Neural progenitor cell (in vitro differentiated cells): ENCODE measurements around the gene SFMBT2. TPM values are rescaled to one million over a fixed set of nuclear protein-coding genes. Genes with fewer than 3 reads are reported as not detected.

Experiments used
- DNase-seq: peaks from one replicate; pipeline ENCODE4 v3.0.0-alpha.2; 2016; ENCODE audit warnings: low spot score
- H2AFZ ChIP-seq: fragments of 200-600 bp; sonication (generic); replicated peaks from 2 replicates; pipeline ENCODE4 v1.6.1; 2016; ENCODE audit warnings: antibody characterized with exemption
- H3F3A ChIP-seq: fragments of 200-600 bp; sonication (generic); 2 replicates; pipeline ENCODE4 v1.6.1; 2016; ENCODE audit warnings: antibody characterized with exemption, low read depth
- H3K27ac ChIP-seq: fragments of 200-600 bp; sonication (generic); 2 replicates; pipeline ENCODE4 v1.5.1; 2016; ENCODE audit warnings: mild to moderate bottlenecking
- H3K27me3 ChIP-seq: fragments of 200-600 bp; sonication (generic); 2 replicates; pipeline ENCODE4 v1.6.1; 2016; ENCODE audit warnings: mild to moderate bottlenecking, moderate library complexity
- H3K36me3 ChIP-seq: fragments of 200-600 bp; sonication (generic); 2 replicates; pipeline ENCODE4 v1.5.1; 2016
- H3K4me1 ChIP-seq: fragments of 200-600 bp; sonication (generic); 2 replicates; pipeline ENCODE4 v1.6.1; 2016; ENCODE audit warnings: mixed run types
- H3K4me2 ChIP-seq: fragments of 200-600 bp; sonication (generic); 2 replicates; pipeline ENCODE4 v1.6.1; 2016
- H3K4me3 ChIP-seq: fragments of 200-600 bp; sonication (generic); 2 replicates; pipeline ENCODE4 v1.5.1; 2016
- H3K79me2 ChIP-seq: fragments of 200-600 bp; sonication (generic); 2 replicates; pipeline ENCODE4 v1.6.1; 2016; ENCODE audit warnings: low read depth
- H3K9ac ChIP-seq: fragments of 200-600 bp; sonication (generic); 2 replicates; pipeline ENCODE4 v1.6.1; 2016
- H3K9me3 ChIP-seq: fragments of 200-600 bp; sonication (generic); 2 replicates; pipeline ENCODE4 v1.5.1; 2016; ENCODE audit warnings: low read depth
- H4K20me1 ChIP-seq: fragments of 200-600 bp; sonication (generic); 2 replicates; pipeline ENCODE4 v1.6.1; 2016; ENCODE audit warnings: low read depth
- H3K27ac Mint-ChIP-seq: 3 replicates; pipeline ENCODE4 v1.8.0; 2021; ENCODE audit warnings: mixed read lengths
- H3K27me3 Mint-ChIP-seq: 2 replicates; pipeline ENCODE4 v1.8.0; 2022; ENCODE audit warnings: low read depth, mild to moderate bottlenecking, inconsistent platforms, moderate library complexity, mixed read lengths; ENCODE audit not compliant: insufficient read depth
- H3K36me3 Mint-ChIP-seq: 3 replicates; pipeline ENCODE4 v1.8.0; 2021; ENCODE audit warnings: mixed read lengths
- H3K4me1 Mint-ChIP-seq: 3 replicates; pipeline ENCODE4 v1.8.0; 2021; ENCODE audit warnings: mixed read lengths
- H3K4me3 Mint-ChIP-seq: 3 replicates; pipeline ENCODE4 v1.8.0; 2021; ENCODE audit warnings: mild to moderate bottlenecking, moderate library complexity, mixed read lengths
- H3K9me3 Mint-ChIP-seq: 3 replicates; pipeline ENCODE4 v1.8.0; 2020; ENCODE audit warnings: mixed read lengths
- CTCF ChIP-seq: fragments of 200-600 bp; sonication (generic); IDR thresholded peaks from 2 replicates; pipeline ENCODE4 v1.5.1; 2017; ENCODE audit warnings: antibody characterized with exemption, mild to moderate bottlenecking
- EZH2 ChIP-seq: fragments of 200-600 bp; sonication (generic); IDR thresholded peaks from 2 replicates; pipeline ENCODE4 v1.6.1; 2017; ENCODE audit warnings: antibody characterized with exemption, mild to moderate bottlenecking, moderate library complexity
- EZH2phosphoT487 ChIP-seq: fragments of 200-600 bp; sonication (generic); IDR thresholded peaks from 2 replicates; pipeline ENCODE4 v1.6.1; 2017; ENCODE audit warnings: antibody characterized with exemption
- total RNA-seq: library from RNA; depleted of rRNA; stranded (reverse); fragments of >200 nt; gene quantifications from 2 replicates; pipeline ENCODE4 v1.2.3, GENCODE V29; 2015; ENCODE audit warnings: low replicate concordance

SFMBT2 gene
- total RNA-seq, 1 donor from 2014 or later, result 1.8 TPM

GRCh38 chr10:7171825-7172224 lies 239.0 kb downstream of the SFMBT2 start:
- no peaks in the 10 kb centered on the region for H3K4me1 Mint-ChIP-seq
- Histone ChIP-seq H3K4me3 (no peak overlapping the region), H3K4me2 (no peak overlapping the region), H3F3A (no peaks in the 10 kb centered on the region), H3K79me2 (no peaks in the 10 kb centered on the region), H3K27ac (no peak overlapping the region), H3K4me1 (no peaks in the 10 kb centered on the region), H3K36me3 (no peaks in the 10 kb centered on the region), H2AFZ (no peak overlapping the region), H3K9ac (no peak overlapping the region), H3K27me3 (no peaks in the 10 kb centered on the region), H4K20me1 (no peaks in the 10 kb centered on the region), H3K9me3 (no peaks in the 10 kb centered on the region)
- H3K27ac Mint-ChIP-seq, result no peak overlapping the region
- no peak overlapping the region for H3K4me3 Mint-ChIP-seq
- DNase-seq, result no peak
- no peaks in the 10 kb centered on the region for H3K9me3 Mint-ChIP-seq
- peaks cover 2% of the 10 kb centered on the region for H3K27me3 Mint-ChIP-seq
- H3K36me3 Mint-ChIP-seq, result peaks cover 16% of the 10 kb centered on the region
- TF ChIP-seq EZH2phosphoT487 (no peak), CTCF (no peak), EZH2 (no peak)

GRCh38 chr10:7170626-7171322 lies 240.1 kb downstream of the SFMBT2 start:
- no peaks in the 10 kb centered on the region for H4K20me1 ChIP-seq
- no peaks in the 10 kb centered on the region for H3K9me3 ChIP-seq
- no peak overlapping the region for H2AFZ ChIP-seq
- no peak overlapping the region for H3K27ac Mint-ChIP-seq
- no peaks in the 10 kb centered on the region for H3K36me3 ChIP-seq
- no peaks in the 10 kb centered on the region for H3F3A ChIP-seq
- peaks cover 2% of the 10 kb centered on the region for H3K27me3 Mint-ChIP-seq
- H3K4me3 ChIP-seq, result no peak overlapping the region
- no peaks in the 10 kb centered on the region for H3K27me3 ChIP-seq
- H3K4me3 Mint-ChIP-seq, result no peak overlapping the region
- H3K4me1 Mint-ChIP-seq, result no peaks in the 10 kb centered on the region
- H3K27ac ChIP-seq, result no peak overlapping the region
- no peak overlapping the region for H3K9ac ChIP-seq
- no peak for DNase-seq
- no peaks in the 10 kb centered on the region for H3K9me3 Mint-ChIP-seq
- H3K4me1 ChIP-seq, result no peaks in the 10 kb centered on the region
- no peak overlapping the region for H3K4me2 ChIP-seq
- H3K79me2 ChIP-seq, result no peaks in the 10 kb centered on the region
- TF ChIP-seq EZH2phosphoT487 (no peak), CTCF (no peak), EZH2 (no peak)
- peaks cover 11% of the 10 kb centered on the region for H3K36me3 Mint-ChIP-seq

GRCh38 chr10:7168414-7168813 lies 242.4 kb downstream of the SFMBT2 start:
- Histone ChIP-seq H3K4me3 (no peak overlapping the region), H3K36me3 (no peaks in the 10 kb centered on the region), H3K9me3 (no peaks in the 10 kb centered on the region), H3K79me2 (no peaks in the 10 kb centered on the region), H3K4me1 (no peaks in the 10 kb centered on the region), H3K27me3 (no peaks in the 10 kb centered on the region), H3K9ac (no peak overlapping the region), H3K4me2 (no peak overlapping the region), H2AFZ (no peak overlapping the region), H3F3A (no peaks in the 10 kb centered on the region), H3K27ac (no peak overlapping the region), H4K20me1 (no peaks in the 10 kb centered on the region)
- DNase-seq, result no peak
- Mint-ChIP-seq H3K27me3 (no peaks in the 10 kb centered on the region), H3K27ac (no peak overlapping the region), H3K4me3 (no peak overlapping the region), H3K9me3 (no peaks in the 10 kb centered on the region), H3K36me3 (peaks cover 5% of the 10 kb centered on the region), H3K4me1 (peaks cover 4% of the 10 kb centered on the region)
- TF ChIP-seq CTCF, result no peak
- TF ChIP-seq EZH2phosphoT487, result no peak
